AG04450 (cell line): ENCODE data around the gene TMEM229B. TPM values are rescaled to one million over a fixed set of nuclear protein-coding genes. Genes with fewer than 3 reads are reported as not detected.

Experiments used
- CTCF ChIA-PET: fragments of 300-600, 350-600 bp; formaldehyde crosslinking; extraction: SDS; loops from one replicate; lab custom pipeline; 2022; ENCODE audit warnings: antibody characterized with exemption, inconsistent platforms; lab: Charles Lee
- POLR2A ChIA-PET: fragments of 350-600 bp; formaldehyde crosslinking; extraction: SDS; loops from one replicate; lab custom pipeline; 2021; ENCODE audit warnings: antibody characterized with exemption, inconsistent platforms; lab: Yijun Ruan, JAX
- DNase-seq: peaks from one replicate; pipeline ENCODE4 v3.0.0-alpha.2; 2011; ENCODE audit warnings: low read depth, low spot score
- H3K27ac ChIP-seq: one replicate; pipeline ENCODE4 v1.5.1; 2012; ENCODE audit warnings: low read depth, low read length, control low read depth
- H3K27me3 ChIP-seq: one replicate; pipeline ENCODE4 v1.6.0; 2012; ENCODE audit warnings: low read length; ENCODE audit not compliant: control insufficient read depth, insufficient read depth
- H3K4me3 ChIP-seq: 2 replicates; pipeline ENCODE4 v1.5.1; 2011; ENCODE audit warnings: mild to moderate bottlenecking, low read depth, low read length, control low read depth
- H3K9me3 ChIP-seq: 2 replicates; pipeline ENCODE4 v1.5.1; 2012; ENCODE audit warnings: low read length; ENCODE audit not compliant: control insufficient read depth, insufficient read depth
- CTCF ChIP-seq: IDR thresholded peaks from 2 replicates; pipeline ENCODE4 v1.5.1; 2011; ENCODE audit warnings: low read depth, low read length, control low read depth, inconsistent platforms
- polyA plus RNA-seq: library from polyadenylated mRNA; depleted of rRNA; stranded (reverse); fragments of >200 nt; gene quantifications from 2 replicates; pipeline ENCODE4 v1.2.3, GENCODE V29; 2011

The TMEM229B gene
- polyA plus RNA-seq, 1 experiment = 0.07 TPM

GRCh38 chr14:67532998-67533753, 44.7 kb upstream of the TMEM229B start, which contains the start of gene PLEKHH1:
PLEKHH1 (plus strand) TSS chr14:67533290; CDS start chr14:67541868, 8,578 bp downstream.
- POLR2A ChIA-PET = no interaction called here
- H3K27ac ChIP-seq = no peak within 1 kb of the TSS
- no peak for DNase-seq

GRCh38 chr14:67532606-67532997, 44.1 kb upstream of the TMEM229B start:
- Histone ChIP-seq H3K27me3 (peaks cover 29% of the 10 kb centered on the region), H3K27ac (no peak overlapping the region), H3K4me3 (peak overlapping the region; percentile 54), H3K9me3 (no peaks in the 10 kb centered on the region)
- ChIA-PET CTCF (interaction anchor here (0.6 to 3.7 kb wide), 2 partner anchors 17 to 39 kb away, joined by 6 to 26 read pairs; no protein-coding TSS in a partner anchor), POLR2A (no interaction called here)
- TF ChIP-seq CTCF = no peak
- DNase-seq = no peak

More at GRCh38 chr14:67532998-67533753, 44.7 kb upstream of the TMEM229B start, which contains the start of gene PLEKHH1:
- CTCF ChIA-PET = interaction anchor here (0.5 to 3.7 kb wide), 6 partner anchors 17 to 179 kb away, joined by 3 to 26 read pairs (median 4); no protein-coding TSS in a partner anchor
- peaks cover 30% of the 10 kb centered on the region for H3K27me3 ChIP-seq
- peak within 1 kb of the TSS; percentile 54 for H3K4me3 ChIP-seq
- TF ChIP-seq CTCF = no peak
- H3K9me3 ChIP-seq = no peaks in the 10 kb centered on the region

GRCh38 chr14:67529947-67530935, 41.7 kb upstream of the TMEM229B start:
- CTCF ChIA-PET = interaction anchor here (1.1 to 1.3 kb wide), 2 partner anchors 41 to 174 kb away, joined by 4 to 7 read pairs; no protein-coding TSS in a partner anchor
- POLR2A ChIA-PET = no interaction called here
- peaks cover 30% of the 10 kb centered on the region for H3K27me3 ChIP-seq
- no peak overlapping the region for H3K27ac ChIP-seq
- no peaks in the 10 kb centered on the region for H3K9me3 ChIP-seq
- DNase-seq = no peak
- no peak overlapping the region for H3K4me3 ChIP-seq
- no peak for TF ChIP-seq CTCF

GRCh38 chr14:67528276-67528675, 39.8 kb upstream of the TMEM229B start:
- no peak for DNase-seq
- Histone ChIP-seq H3K27ac (no peak overlapping the region), H3K9me3 (no peaks in the 10 kb centered on the region), H3K4me3 (no peak overlapping the region), H3K27me3 (peaks cover 38% of the 10 kb centered on the region)
- TF ChIP-seq CTCF = no peak
- CTCF ChIA-PET = interaction anchor here (0.6 to 3.8 kb wide), 4 partner anchors 43 to 176 kb away, joined by 4 to 55 read pairs (median 14); no protein-coding TSS in a partner anchor
- POLR2A ChIA-PET = no interaction called here
